Small intestine (tissue), 7 donors: ENCODE measurements around the gene ENO3. TPM values are rescaled to one million over a fixed set of nuclear protein-coding genes. Genes with fewer than 3 reads are reported as not detected.

Source experiments
- DNase-seq, 2 donors: peaks; one replicate each; pipeline versions ENCODE4 v3.0.0 to v3.0.0-alpha.2; 2013
- FAIRE-seq: peaks from 2 replicates; lab custom pipeline; 2012; peaks lifted over from hg19 to GRCh38; lab: Jason Lieb, UNC
- H3K27ac ChIP-seq, 3 donors: one replicate each; pipeline ENCODE4 v1.5.1; 2013; ENCODE audit warnings: low read length in 2 of 3, mild to moderate bottlenecking in 2 of 3, control low read depth in 1 of 3, inconsistent platforms in 1 of 3, low read depth in 1 of 3, moderate library complexity in 1 of 3
- H3K27me3 ChIP-seq, 3 donors: one replicate each; pipeline ENCODE4 v1.6.1; 2013; ENCODE audit warnings: low read length in 3 of 3, inconsistent platforms in 1 of 3; ENCODE audit not compliant: control insufficient read depth in 3 of 3, insufficient read depth in 3 of 3
- H3K36me3 ChIP-seq, 3 donors: one replicate each; pipeline ENCODE4 v1.6.1; 2013; ENCODE audit warnings: low read length in 3 of 3, inconsistent platforms in 1 of 3, low read depth in 1 of 3, mild to moderate bottlenecking in 1 of 3, moderate library complexity in 1 of 3; ENCODE audit not compliant: control insufficient read depth in 3 of 3, insufficient read depth in 2 of 3
- H3K4me1 ChIP-seq, 3 donors: one replicate each; pipeline ENCODE4 v1.6.1; 2013; ENCODE audit warnings: low read length in 2 of 3, inconsistent platforms in 1 of 3, low read depth in 1 of 3, mild to moderate bottlenecking in 1 of 3, moderate library complexity in 1 of 3; ENCODE audit not compliant: control insufficient read depth in 3 of 3, insufficient read depth in 2 of 3
- H3K4me3 ChIP-seq, 3 donors: one replicate each; pipeline ENCODE4 v1.5.1; 2013; ENCODE audit warnings: low read length in 3 of 3, control low read depth in 1 of 3, inconsistent platforms in 1 of 3, low read depth in 1 of 3, mild to moderate bottlenecking in 1 of 3, moderate library complexity in 1 of 3
- H3K9me3 ChIP-seq, 2 donors: one replicate each; pipeline ENCODE4 v1.6.1; 2013; ENCODE audit warnings: low read depth in 1 of 2, low read length in 1 of 2; ENCODE audit not compliant: control insufficient read depth in 2 of 2, insufficient read depth in 1 of 2
- WGBS, 3 donors: extraction: QIAGEN DNeasy Blood & Tissue Kit; methylation state at CpG; one replicate each; pipeline ENCODE4 v1.1.7; 2013; 5-methylcytosine and 5-hydroxymethylcytosine counted together
- polyA plus RNA-seq, 4 donors: library from polyadenylated mRNA; stranded (reverse) in 3 of 4; unstranded in 1 of 4; fragments of 200-250 nt in 3 of 4; fragments of 120-200 nt in 1 of 4; gene quantifications; one replicate each; pipeline versions ENCODE4 v1.2.1 to v1.2.3, GENCODE V29; 2013
- donor health status: healthy with polysubstance abuse.
- donor health status: control.
- donor health status: control.
- donor health status: Bipolar disorder and iron deficiency.
- donor health status: healthy.

ENO3 gene
- polyA plus RNA-seq, 4 donors: 10.7 to 98.0 (median 27.5) TPM

GRCh38 chr17:4969551-4970173 is 18.7 kb downstream of the ENO3 start:
- Histone ChIP-seq H3K4me3 (peak overlapping the region in 1 of 3 donors; percentile 83), H3K4me1 (peaks cover 0 to 26% (median 4%) of the 10 kb centered on the region in 3 donors), H3K27me3 (no peaks in the 10 kb centered on the region), H3K9me3 (no peaks in the 10 kb centered on the region), H3K27ac (peak overlapping the region in 2 of 3 donors; percentile 65 to 99), H3K36me3 (peaks cover 6 to 65% (median 13%) of the 10 kb centered on the region in 3 donors)
- WGBS, 3 donors: 65 to 73% (median 73%) methylated on average over 16 of the region's 16 CpGs
- no peak for FAIRE-seq
- DNase-seq: peak in 1 of 2 donors; percentile 45

- FAIRE-seq (no peak), DNase-seq (no peak)
- Histone ChIP-seq H3K4me3 (no peak overlapping the region), H3K9me3 (no peaks in the 10 kb centered on the region), H3K4me1 (peaks cover 0 to 26% (median 4%) of the 10 kb centered on the region in 3 donors), H3K36me3 (peaks cover 6 to 65% (median 13%) of the 10 kb centered on the region in 3 donors), H3K27ac (no peak overlapping the region), H3K27me3 (no peaks in the 10 kb centered on the region)
- WGBS, 3 donors: 93 to 100% (median 94%) methylated on average over 8 of the region's 8 CpGs
Observed at GRCh38 chr17:4970273-4970672, 19.4 kb downstream of the ENO3 start.

GRCh38 chr17:4971826-4972225 is 20.9 kb downstream of the ENO3 start:
- peaks cover 6 to 66% (median 14%) of the 10 kb centered on the region in 3 donors for H3K36me3 ChIP-seq
- WGBS, 3 donors: 90 to 94% (median 92%) methylated on average over 6 of the region's 6 CpGs
- FAIRE-seq: no peak

GRCh38 chr17:4972322-4972721 is 21.4 kb downstream of the ENO3 start:
- no peaks in the 10 kb centered on the region for H3K27me3 ChIP-seq
- no peak overlapping the region for H3K27ac ChIP-seq
- WGBS, 3 donors: 90 to 94% (median 91%) methylated on average over 11 to 12 of the region's 12 CpGs
- no peaks in the 10 kb centered on the region for H3K9me3 ChIP-seq
- no peak overlapping the region for H3K4me3 ChIP-seq
- H3K36me3 ChIP-seq: peaks cover 6 to 71% (median 18%) of the 10 kb centered on the region in 3 donors
- peaks cover 0 to 23% (median 4%) of the 10 kb centered on the region in 3 donors for H3K4me1 ChIP-seq
- DNase-seq (no peak), FAIRE-seq (no peak)

More at GRCh38 chr17:4971826-4972225, 20.9 kb downstream of the ENO3 start:
- Histone ChIP-seq H3K27ac (no peak overlapping the region), H3K9me3 (no peaks in the 10 kb centered on the region), H3K27me3 (no peaks in the 10 kb centered on the region), H3K4me3 (no peak overlapping the region), H3K4me1 (peaks cover 0 to 23% (median 4%) of the 10 kb centered on the region in 3 donors)
- no peak for DNase-seq

- FAIRE-seq (no peak), DNase-seq (no peak)
- H3K27ac ChIP-seq: no peak overlapping the region
- no peak overlapping the region for H3K4me3 ChIP-seq
- H3K36me3 ChIP-seq: peaks cover 6 to 75% (median 21%) of the 10 kb centered on the region in 3 donors
- H3K27me3 ChIP-seq: no peaks in the 10 kb centered on the region
- no peaks in the 10 kb centered on the region for H3K9me3 ChIP-seq
- H3K4me1 ChIP-seq: peaks cover 0 to 23% (median 4%) of the 10 kb centered on the region in 3 donors
- 87 to 95% (median 88%) methylated on average over 10 to 12 of the region's 12 CpGs for WGBS, 3 donors
Observed at GRCh38 chr17:4972752-4973151, 21.8 kb downstream of the ENO3 start.

GRCh38 chr17:4973256-4974114 is 22.6 kb downstream of the ENO3 start:
- Histone ChIP-seq H3K4me1 (peaks cover 0 to 20% (median 4%) of the 10 kb centered on the region in 3 donors), H3K9me3 (no peaks in the 10 kb centered on the region), H3K27ac (no peak overlapping the region), H3K4me3 (no peak overlapping the region), H3K36me3 (peaks cover 6 to 79% (median 28%) of the 10 kb centered on the region in 3 donors), H3K27me3 (no peaks in the 10 kb centered on the region)
- WGBS, 3 donors: 90 to 94% (median 93%) methylated on average over 10 of the region's 10 CpGs
- FAIRE-seq (no peak), DNase-seq (no peak)

GRCh38 chr17:4974115-4974670 is 23.3 kb downstream of the ENO3 start:
- WGBS, 3 donors: 87 to 94% (median 93%) methylated on average over 9 of the region's 9 CpGs
- Histone ChIP-seq H3K27me3 (no peaks in the 10 kb centered on the region), H3K36me3 (peaks cover 6 to 78% (median 28%) of the 10 kb centered on the region in 3 donors), H3K27ac (no peak overlapping the region), H3K4me1 (peaks cover 0 to 13% (median 0%) of the 10 kb centered on the region in 3 donors), H3K9me3 (no peaks in the 10 kb centered on the region), H3K4me3 (no peak overlapping the region)
- no peak for DNase-seq
- FAIRE-seq: no peak

- H3K9me3 ChIP-seq: no peaks in the 10 kb centered on the region
- H3K27ac ChIP-seq: no peak overlapping the region
- H3K36me3 ChIP-seq: peaks cover 0 to 70% (median 32%) of the 10 kb centered on the region in 3 donors
- no peak overlapping the region for H3K4me3 ChIP-seq
- peaks cover 0 to 10% (median 0%) of the 10 kb centered on the region in 3 donors for H3K4me1 ChIP-seq
- FAIRE-seq: no peak
- DNase-seq: no peak
- H3K27me3 ChIP-seq: no peaks in the 10 kb centered on the region
Observed at GRCh38 chr17:4978726-4979125, 27.8 kb downstream of the ENO3 start.
